GM08714 (cell line): ENCODE measurements around the gene MARCHF7.
"Not testable (repeated sequence)": the region's sequence is repeated elsewhere in the genome, so short reads cannot be mapped to it uniquely, and the experiment has no call there.

Experiments used
- H3K4me3 ChIP-seq: fragments of 200-500 bp; sonication (Bioruptor generic); 2 replicates; pipeline ENCODE4 v1.5.1; 2014; ENCODE audit warnings: mild to moderate bottlenecking, low read length, inconsistent platforms
- ZNF274 ChIP-seq: IDR thresholded peaks from 2 replicates; pipeline ENCODE4 v1.6.1; 2012; ENCODE audit warnings: mild to moderate bottlenecking, low read depth, low read length

MARCHF7 gene

DNA sequence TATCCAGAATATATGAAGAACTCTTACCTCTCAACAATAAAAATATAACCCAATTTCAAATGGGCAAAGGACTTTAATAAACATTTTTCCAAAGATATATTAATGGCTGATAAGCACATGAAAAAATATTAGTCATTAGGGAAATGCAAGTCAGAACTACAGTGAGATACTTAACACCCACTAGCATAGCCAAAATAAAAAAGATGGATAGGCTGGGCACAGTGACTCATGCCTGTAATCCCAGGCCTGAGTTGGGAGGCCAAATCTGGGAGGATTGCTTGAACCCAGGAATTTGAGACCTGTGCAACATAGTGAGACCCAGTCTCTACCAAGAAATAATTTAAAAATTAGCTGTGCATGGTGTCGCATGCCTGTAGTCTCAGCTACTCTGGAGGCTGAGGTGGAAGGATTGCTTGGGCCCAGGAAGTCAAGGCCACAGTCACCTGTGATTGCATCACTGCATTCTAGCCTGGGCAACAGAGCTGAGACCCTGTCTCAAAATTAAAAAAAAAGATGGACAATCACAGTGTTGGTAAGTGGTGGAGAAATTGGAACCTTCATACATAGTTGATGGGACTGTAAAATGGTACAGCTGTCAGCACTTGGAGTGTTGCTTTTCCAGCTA is 25.1 kb downstream of the MARCHF7 start:
- TF ChIP-seq ZNF274: no peak
- no peak overlapping the region for H3K4me3 ChIP-seq

DNA sequence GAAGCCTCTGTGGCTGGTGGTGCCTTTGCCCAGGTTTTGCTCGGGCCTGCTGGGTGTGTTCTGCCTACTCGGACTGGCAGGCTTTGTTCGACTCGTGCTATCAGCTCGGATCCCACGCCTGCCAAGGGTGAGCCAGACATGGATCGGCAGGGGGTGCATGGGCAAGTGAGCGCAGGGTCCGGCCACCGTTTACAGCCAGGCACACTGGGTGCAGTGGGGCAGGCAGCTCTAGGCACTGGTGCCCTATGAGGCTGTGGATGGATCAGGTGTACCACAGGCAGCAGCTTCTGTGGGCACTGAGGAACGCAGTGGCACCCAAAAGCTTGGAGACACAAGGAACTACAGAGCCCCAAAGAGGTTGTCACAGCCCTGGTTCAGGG is 25.6 kb downstream of the MARCHF7 start:
- no peak for TF ChIP-seq ZNF274
- H3K4me3 ChIP-seq: no peak overlapping the region

DNA sequence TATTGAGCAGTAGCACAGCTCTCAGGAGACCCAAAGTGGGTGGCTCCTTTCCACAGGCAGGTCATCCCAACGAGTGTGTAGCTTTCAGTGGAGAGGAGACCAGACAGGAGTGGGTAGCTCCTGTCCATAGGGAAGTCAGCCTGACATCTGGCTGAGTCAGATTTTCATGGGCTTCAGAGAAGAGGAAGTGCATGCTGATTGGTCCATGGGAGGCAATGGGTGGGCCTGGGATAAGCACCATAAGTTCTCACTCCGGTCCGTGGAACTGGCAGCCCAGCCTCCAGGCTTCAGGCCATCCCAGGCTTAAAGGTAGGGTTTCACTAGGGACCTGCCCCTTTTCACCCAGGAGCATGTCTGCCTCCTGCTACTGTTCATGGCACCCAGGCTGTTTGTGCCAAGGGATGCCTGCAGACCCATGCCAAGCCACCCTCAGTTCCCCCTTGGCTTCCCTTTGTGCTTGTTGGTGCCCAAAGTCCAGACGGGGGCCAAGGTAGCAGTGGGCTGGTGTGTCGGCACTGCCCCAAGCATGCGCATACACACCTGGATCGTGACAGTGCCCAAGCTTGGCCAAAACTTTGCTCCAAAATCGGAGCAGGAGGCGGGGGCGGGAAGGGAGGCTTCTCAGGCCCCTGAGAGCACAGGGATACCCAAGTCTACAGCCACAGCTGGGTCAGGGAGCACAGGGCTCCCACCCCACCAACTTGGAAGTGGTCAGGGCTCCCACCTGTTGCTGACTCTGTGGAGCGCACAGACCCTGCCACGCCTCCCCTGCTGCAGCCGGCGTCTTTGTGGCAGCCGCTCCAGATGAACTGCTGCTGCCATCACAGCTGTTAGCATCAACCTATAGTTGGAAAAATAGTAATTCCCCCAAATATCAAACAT is 26.4 kb downstream of the MARCHF7 start:
- no peak for TF ChIP-seq ZNF274
- no peak overlapping the region for H3K4me3 ChIP-seq

DNA sequence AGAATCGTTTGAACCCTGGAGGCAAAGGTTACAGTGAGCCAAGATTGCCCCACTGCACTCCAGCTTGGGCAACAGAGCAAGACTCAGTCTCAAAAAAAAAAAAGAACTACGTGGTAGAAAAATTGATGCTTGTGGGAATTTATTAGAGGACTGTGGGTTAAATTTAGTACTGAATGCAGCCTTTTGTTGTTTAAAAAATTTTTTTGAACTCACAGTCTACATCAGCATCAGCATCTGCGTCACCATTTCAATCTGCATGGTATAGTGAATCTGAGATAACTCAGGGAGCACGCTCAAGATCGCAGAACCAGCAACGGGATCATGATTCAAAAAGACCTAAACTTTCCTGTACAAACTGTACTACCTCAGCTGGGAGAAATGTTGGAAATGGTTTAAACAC is 30.5 kb downstream of the MARCHF7 start:
- no peak overlapping the region for H3K4me3 ChIP-seq
- no peak for TF ChIP-seq ZNF274

DNA sequence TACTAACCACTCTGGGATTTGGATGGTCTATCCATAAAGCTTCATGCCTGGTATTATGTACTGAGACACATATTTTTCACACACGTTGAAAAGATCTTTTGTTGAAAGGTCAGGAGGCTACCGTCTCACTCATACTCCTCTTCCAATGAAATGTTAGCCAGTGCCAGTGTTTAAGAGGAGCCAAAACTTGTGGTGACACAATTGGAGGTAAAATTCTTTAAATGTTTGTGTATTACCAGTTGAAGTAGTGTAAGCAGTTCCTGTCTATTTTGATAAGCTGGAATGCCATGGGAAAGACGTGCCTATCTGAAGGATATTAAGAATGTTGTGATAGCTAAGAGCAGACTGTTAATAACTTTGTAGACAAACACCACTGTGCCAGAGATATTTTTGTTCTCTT is 32.1 kb downstream of the MARCHF7 start:
- TF ChIP-seq ZNF274: no peak
- no peak overlapping the region for H3K4me3 ChIP-seq

DNA sequence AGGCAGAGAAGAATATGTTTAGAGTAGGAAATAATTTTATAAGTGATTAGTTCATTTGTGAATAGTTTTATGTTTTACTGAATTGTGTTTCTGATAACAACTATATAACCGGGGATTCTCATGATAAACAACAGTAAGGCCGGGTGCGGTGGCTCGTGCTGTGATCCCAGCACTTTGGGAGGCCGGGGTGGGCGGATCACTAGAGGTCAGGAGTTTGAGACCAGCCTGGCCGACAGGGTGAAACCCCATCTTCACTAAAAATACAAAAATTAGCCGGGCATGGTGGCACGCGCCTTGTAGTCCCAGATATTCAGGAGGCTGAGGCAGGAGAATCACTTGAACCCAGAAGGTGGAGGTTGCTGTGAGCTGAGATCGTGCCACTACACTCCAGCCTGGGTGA is 32.9 kb downstream of the MARCHF7 start:
- not testable (repeated sequence) for H3K4me3 ChIP-seq

DNA sequence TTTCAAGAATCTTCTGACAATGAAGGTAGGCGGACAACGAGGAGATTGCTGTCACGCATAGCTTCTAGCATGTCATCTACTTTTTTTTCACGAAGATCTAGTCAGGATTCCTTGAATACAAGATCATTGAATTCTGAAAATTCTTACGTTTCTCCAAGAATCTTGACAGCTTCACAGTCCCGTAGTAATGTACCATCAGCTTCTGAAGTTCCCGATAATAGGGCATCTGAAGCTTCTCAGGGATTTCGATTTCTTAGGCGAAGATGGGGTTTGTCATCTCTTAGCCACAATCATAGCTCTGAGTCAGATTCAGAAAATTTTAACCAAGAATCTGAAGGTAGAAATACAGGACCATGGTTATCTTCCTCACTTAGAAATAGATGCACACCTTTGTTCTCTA is 35.8 kb downstream of the MARCHF7 start:
- TF ChIP-seq ZNF274: no peak
- H3K4me3 ChIP-seq: no peak overlapping the region

DNA sequence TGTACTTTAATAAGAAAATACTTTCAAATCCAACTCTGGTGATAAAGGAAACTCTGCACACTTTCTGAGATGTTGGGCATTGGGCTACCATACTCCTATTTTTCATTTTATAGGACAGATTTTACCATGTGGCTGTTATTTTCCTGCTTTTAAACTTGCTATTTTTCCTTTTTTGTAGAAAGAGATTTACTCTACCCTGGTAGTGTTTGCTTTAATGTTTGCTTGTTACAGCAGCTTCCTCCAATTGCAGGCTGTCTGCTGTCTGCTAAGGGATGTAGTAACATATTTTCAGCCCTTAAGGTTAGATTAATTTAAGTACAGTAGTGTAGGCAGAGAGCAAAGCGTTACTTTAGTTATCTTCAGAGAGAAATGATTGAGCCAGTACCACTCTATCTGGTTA is 38.6 kb downstream of the MARCHF7 start:
- TF ChIP-seq ZNF274: no peak
- no peak overlapping the region for H3K4me3 ChIP-seq

DNA sequence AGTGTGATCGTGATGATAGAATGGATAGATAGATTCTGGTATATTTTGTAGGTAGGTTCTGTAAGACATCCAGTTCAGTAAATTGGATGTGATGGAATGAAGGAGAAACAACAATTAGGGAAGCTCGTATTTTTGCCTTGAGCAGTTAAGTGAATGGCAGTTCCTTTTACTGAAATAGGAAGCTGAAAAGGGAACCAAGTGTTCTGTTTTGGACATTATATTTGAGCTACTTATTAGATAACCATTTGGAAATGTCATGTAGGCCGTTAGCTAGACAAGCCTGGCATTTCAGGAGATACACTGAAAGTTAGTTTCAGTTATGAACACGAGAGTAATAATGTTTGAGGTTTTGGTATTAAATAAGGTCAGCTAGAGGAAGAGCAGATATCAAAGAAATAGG is 41.5 kb downstream of the MARCHF7 start:
- no peak overlapping the region for H3K4me3 ChIP-seq
- TF ChIP-seq ZNF274: no peak

DNA sequence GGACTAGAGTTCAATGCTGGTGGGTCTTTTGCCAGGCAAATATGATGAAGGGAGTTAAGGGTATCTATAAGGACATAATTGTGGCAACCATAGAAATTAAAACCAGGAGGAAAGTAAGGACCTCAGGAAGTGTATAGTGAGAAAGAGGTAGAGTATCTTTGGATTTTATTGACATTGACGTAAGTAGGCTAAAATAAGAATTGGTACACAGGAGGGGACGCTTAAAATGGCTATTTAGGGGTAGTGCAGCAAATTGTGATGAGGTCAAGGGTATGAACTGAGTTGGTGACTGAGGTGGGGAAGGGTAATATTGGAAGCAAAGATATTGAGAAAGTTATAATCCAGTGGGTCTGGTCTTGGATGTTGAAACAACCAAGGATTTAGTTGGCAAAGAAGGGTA is 42.7 kb downstream of the MARCHF7 start:
- no peak overlapping the region for H3K4me3 ChIP-seq
- TF ChIP-seq ZNF274: no peak

DNA sequence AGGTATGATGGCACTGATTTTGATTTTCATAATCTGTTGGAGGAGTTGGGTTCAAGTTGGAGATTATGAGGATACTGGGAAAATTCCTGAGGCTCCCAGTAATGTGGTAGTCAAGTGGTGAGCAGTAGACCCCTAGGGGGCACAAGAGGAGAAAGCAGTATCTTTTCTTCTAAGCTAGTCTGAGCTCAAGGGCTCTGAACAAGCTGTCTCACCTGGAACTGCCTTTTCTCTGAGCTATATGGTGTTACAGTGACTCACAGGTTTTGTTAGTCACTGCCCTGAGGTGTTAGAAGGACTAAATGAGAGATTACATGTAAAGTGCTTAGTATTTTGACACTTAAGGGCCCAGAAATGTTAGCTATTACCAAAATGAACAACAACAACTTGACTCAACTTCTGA is 43.5 kb downstream of the MARCHF7 start:
- TF ChIP-seq ZNF274: no peak
- no peak overlapping the region for H3K4me3 ChIP-seq

DNA sequence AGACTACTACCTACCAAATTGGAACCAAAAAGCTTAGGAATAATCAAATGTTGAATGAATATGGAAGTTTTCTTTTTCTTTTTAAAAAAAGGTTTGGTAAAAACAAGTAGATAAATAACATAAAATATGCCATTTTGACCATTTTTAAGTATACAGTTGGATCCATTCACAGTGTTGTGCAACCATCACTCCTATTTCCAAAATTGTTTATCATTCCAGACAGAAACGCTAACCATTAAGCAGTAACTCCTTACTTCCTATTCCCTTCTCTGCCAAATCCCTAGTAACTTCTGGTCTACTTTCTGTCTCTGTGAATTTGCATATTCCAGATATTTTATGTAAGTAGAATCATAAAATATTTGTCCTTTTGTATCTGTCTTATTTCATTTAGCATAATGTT is 45.9 kb downstream of the MARCHF7 start:
- no peak overlapping the region for H3K4me3 ChIP-seq
- TF ChIP-seq ZNF274: no peak

DNA sequence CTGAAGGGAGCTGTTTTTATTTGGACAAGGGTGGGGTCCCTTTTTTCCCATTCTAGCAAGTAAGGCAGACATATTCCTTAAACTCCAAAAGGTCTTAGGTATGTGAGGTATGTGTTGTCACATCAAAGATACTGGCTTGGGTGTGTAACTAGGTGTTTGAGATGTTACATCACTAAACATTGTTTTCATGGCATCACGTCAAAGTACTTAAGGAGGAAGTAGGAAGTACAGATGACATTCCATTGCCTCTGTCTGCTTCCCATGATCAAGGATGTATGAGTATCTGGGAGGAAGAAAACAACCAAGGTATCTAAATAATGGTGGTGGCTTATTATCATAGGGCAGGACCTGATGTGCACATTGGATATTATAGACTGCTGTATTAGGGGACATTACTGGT is 46.4 kb downstream of the MARCHF7 start:
- no peak for TF ChIP-seq ZNF274
- no peak overlapping the region for H3K4me3 ChIP-seq

DNA sequence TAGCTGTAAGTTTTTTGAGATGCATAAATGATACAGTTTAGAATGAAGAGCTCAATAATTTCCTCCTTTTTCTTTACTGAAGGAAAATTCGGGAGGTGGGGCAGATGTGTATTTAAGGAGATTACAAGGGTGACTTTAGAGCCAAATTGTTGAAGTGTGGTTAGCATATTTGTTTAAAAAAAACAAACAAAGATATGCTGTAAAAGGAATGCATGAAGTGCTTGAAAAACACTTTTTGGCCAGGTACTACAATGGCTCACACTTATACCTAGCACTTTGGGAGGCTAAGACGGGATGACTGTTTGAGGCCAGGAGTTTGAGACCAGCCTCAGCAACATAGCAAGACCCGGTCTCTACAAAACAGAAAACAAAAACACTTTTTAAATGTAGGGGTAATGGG is 47.3 kb downstream of the MARCHF7 start:
- H3K4me3 ChIP-seq: no peak overlapping the region
- no peak for TF ChIP-seq ZNF274

DNA sequence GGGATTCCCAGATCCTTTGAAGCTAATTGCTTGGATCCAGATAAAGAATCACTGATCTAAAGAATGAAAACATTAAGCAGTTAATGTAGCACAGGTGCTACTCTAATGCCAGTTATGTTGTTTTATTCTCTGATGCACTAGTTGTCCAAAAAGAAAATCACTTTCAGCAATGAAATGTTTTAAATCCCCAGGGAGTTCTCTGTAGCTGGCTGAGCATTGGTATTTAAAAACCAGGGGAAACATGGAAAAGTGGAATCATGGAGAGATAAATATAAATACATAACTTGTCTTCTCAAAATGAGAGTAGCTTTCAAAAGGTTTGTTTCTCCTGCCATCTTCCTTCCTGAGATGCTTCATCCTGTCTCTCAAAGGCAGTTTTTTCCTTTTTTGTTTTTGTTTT is 48.0 kb downstream of the MARCHF7 start:
- no peak overlapping the region for H3K4me3 ChIP-seq
- no peak for TF ChIP-seq ZNF274

DNA sequence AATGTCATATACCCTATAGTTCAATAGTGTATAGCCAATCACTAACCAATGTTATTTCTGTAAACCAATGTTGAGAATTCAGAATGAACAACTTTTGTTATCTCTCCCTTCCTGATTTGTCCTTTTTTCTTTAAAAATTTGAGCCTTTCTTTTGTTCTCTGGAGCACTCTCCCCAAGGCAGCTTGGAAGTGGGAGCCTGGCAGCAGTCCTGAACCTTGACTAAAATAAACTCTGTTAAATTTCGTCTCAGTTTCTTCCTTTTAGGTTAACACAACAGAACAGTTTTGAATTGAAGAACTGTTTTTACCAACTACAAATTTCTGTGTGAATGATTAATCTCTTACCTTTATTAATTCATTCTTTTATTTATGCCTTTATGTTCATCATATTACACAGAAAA is 49.8 kb downstream of the MARCHF7 start:
- TF ChIP-seq ZNF274: no peak
- no peak overlapping the region for H3K4me3 ChIP-seq
